Activated CD4-positive, alpha-beta T cell treated with anti-CD3 and anti-CD28 coated beads, Interleukin-2, amount 10 ng/mL, durations not matched to agents 7 days and 5 days (primary cell): ENCODE data around the gene NXNL1. TPM values are rescaled to one million over a fixed set of nuclear protein-coding genes. Genes with fewer than 3 reads are reported as not detected.
"Not testable (repeated sequence)": the region's sequence is repeated elsewhere in the genome, so short reads cannot be mapped to it uniquely, and the experiment has no call there.

Experiments
- CTCF ChIA-PET: fragments of 350-600 bp; sonication (Branson Sonifier 250); formaldehyde crosslinking; loops from one replicate; lab custom pipeline; 2021; ENCODE audit warnings: antibody characterized with exemption; lab: Charles Lee
- POLR2A ChIA-PET: fragments of 350-600 bp; sonication (Branson Sonifier 250); formaldehyde crosslinking; loops from one replicate; lab custom pipeline; 2021; ENCODE audit warnings: antibody characterized with exemption; lab: Charles Lee
- DNase-seq: peaks from one replicate; pipeline ENCODE4 v3.0.0-alpha.2; 2020
- H3K27ac Mint-ChIP-seq: one replicate; pipeline ENCODE4 v1.8.0; 2021; ENCODE audit warnings: mild to moderate bottlenecking, moderate library complexity, mixed read lengths
- H3K27me3 Mint-ChIP-seq: one replicate; pipeline ENCODE4 v1.8.0; 2021; ENCODE audit warnings: mixed read lengths
- H3K36me3 Mint-ChIP-seq: one replicate; pipeline ENCODE4 v1.8.0; 2021; ENCODE audit warnings: low read depth, mixed read lengths
- H3K4me1 Mint-ChIP-seq: one replicate; pipeline ENCODE4 v1.8.0; 2021; ENCODE audit warnings: mixed read lengths
- H3K4me3 Mint-ChIP-seq: one replicate; pipeline ENCODE4 v1.8.0; 2021; ENCODE audit warnings: mild to moderate bottlenecking, moderate library complexity, mixed read lengths
- H3K9me3 Mint-ChIP-seq: one replicate; pipeline ENCODE4 v1.8.0; 2021; ENCODE audit warnings: mixed read lengths
- total RNA-seq, 2 experiments: library from RNA; stranded (reverse); gene quantifications; one replicate each; pipeline ENCODE4 v1.2.3, GENCODE V29; 2021

The NXNL1 gene
- total RNA-seq, 2 experiments from 2014 or later: not detected

GRCh38 chr19:17482877-17483604, 22.3 kb upstream of the NXNL1 start:
- H3K4me3 Mint-ChIP-seq: no peak overlapping the region
- H3K27ac Mint-ChIP-seq: no peak overlapping the region
- no peaks in the 10 kb centered on the region for H3K27me3 Mint-ChIP-seq
- no peaks in the 10 kb centered on the region for H3K4me1 Mint-ChIP-seq
- no peaks in the 10 kb centered on the region for H3K9me3 Mint-ChIP-seq
- ChIA-PET POLR2A (no interaction called here), CTCF (interaction anchor here (3.7 kb wide), 1 partner anchor 13 kb away, joined by 20 read pairs; no protein-coding TSS in a partner anchor)
- no peak for DNase-seq
- H3K36me3 Mint-ChIP-seq: no peaks in the 10 kb centered on the region

GRCh38 chr19:17481986-17482385, 21.3 kb upstream of the NXNL1 start:
- H3K4me1 Mint-ChIP-seq: no peaks in the 10 kb centered on the region
- ChIA-PET POLR2A (no interaction called here), CTCF (interaction anchor here (3.7 kb wide), 1 partner anchor 14 kb away, joined by 20 read pairs; no protein-coding TSS in a partner anchor)
- no peaks in the 10 kb centered on the region for H3K36me3 Mint-ChIP-seq
- H3K27ac Mint-ChIP-seq: no peak overlapping the region
- DNase-seq: no peak
- H3K9me3 Mint-ChIP-seq: no peaks in the 10 kb centered on the region
- H3K27me3 Mint-ChIP-seq: no peaks in the 10 kb centered on the region
- H3K4me3 Mint-ChIP-seq: no peak overlapping the region

GRCh38 chr19:17479325-17479791, 18.6 kb upstream of the NXNL1 start:
- no peak for DNase-seq
- ChIA-PET POLR2A (no interaction called here), CTCF (interaction anchor here (0.7 to 1.9 kb wide), 2 partner anchors 16 to 46 kb away, joined by 3 to 6 read pairs; no protein-coding TSS in a partner anchor)
- H3K36me3 Mint-ChIP-seq: no peaks in the 10 kb centered on the region
- no peaks in the 10 kb centered on the region for H3K4me1 Mint-ChIP-seq
- no peaks in the 10 kb centered on the region for H3K27me3 Mint-ChIP-seq
- no peak overlapping the region for H3K4me3 Mint-ChIP-seq
- no peak overlapping the region for H3K27ac Mint-ChIP-seq
- H3K9me3 Mint-ChIP-seq: no peaks in the 10 kb centered on the region

GRCh38 chr19:17475541-17476115, 14.9 kb upstream of the NXNL1 start:
- Mint-ChIP-seq H3K36me3 (no peaks in the 10 kb centered on the region), H3K27ac (no peak overlapping the region), H3K4me3 (no peak overlapping the region), H3K4me1 (peaks cover 13% of the 10 kb centered on the region), H3K9me3 (no peaks in the 10 kb centered on the region), H3K27me3 (peaks cover 4% of the 10 kb centered on the region)
- POLR2A ChIA-PET: no interaction called here
- DNase-seq: no peak
- CTCF ChIA-PET: interaction anchor here (0.6 to 2.0 kb wide), 3 partner anchors 20 to 144 kb away, joined by 3 to 9 read pairs (median 4); no protein-coding TSS in a partner anchor

- H3K27me3 Mint-ChIP-seq, DNase-seq, H3K27ac Mint-ChIP-seq, POLR2A ChIA-PET, H3K36me3 Mint-ChIP-seq, H3K9me3 Mint-ChIP-seq, H3K4me3 Mint-ChIP-seq: not testable (repeated sequence)
- CTCF ChIA-PET: interaction anchor here (0.6 to 2.0 kb wide), 3 partner anchors 21 to 144 kb away, joined by 3 to 9 read pairs (median 4); no protein-coding TSS in a partner anchor
- H3K4me1 Mint-ChIP-seq: peaks cover 13% of the 10 kb centered on the region
Measured at GRCh38 chr19:17475011-17475540, 14.3 kb upstream of the NXNL1 start.

GRCh38 chr19:17473041-17473440, 12.3 kb upstream of the NXNL1 start:
- no peaks in the 10 kb centered on the region for H3K36me3 Mint-ChIP-seq
- H3K27ac Mint-ChIP-seq: peak overlapping the region; percentile 38
- H3K27me3 Mint-ChIP-seq: peaks cover 6% of the 10 kb centered on the region
- peak; percentile 30 for DNase-seq
- POLR2A ChIA-PET: no interaction called here
- H3K4me1 Mint-ChIP-seq: peaks cover 26% of the 10 kb centered on the region
- CTCF ChIA-PET: interaction anchor here (1.7 kb wide), 1 partner anchor 23 kb away, joined by 8 read pairs; no protein-coding TSS in a partner anchor
- H3K9me3 Mint-ChIP-seq: no peaks in the 10 kb centered on the region
- H3K4me3 Mint-ChIP-seq: no peak overlapping the region

- Mint-ChIP-seq H3K9me3 (no peaks in the 10 kb centered on the region), H3K27me3 (peaks cover 8% of the 10 kb centered on the region), H3K4me3 (peak overlapping the region; percentile 87), H3K4me1 (peaks cover 28% of the 10 kb centered on the region), H3K36me3 (no peaks in the 10 kb centered on the region), H3K27ac (no peak overlapping the region)
- DNase-seq: no peak
- ChIA-PET POLR2A (interaction anchor here (0.6 kb wide), 1 partner anchor 379 kb away, joined by 3 read pairs; no protein-coding TSS in a partner anchor), CTCF (interaction anchor here (0.8 to 1.7 kb wide), 5 partner anchors 24 to 86 kb away, joined by 3 to 8 read pairs (median 4); partner anchors contain the start of gene PGLS)
Measured at GRCh38 chr19:17471410-17472125, 10.8 kb upstream of the NXNL1 start.

- Mint-ChIP-seq H3K27ac (peak within 1 kb of the TSS; percentile 91), H3K4me1 (peaks cover 32% of the 10 kb centered on the region), H3K4me3 (peak within 1 kb of the TSS; percentile 87), H3K9me3 (no peaks in the 10 kb centered on the region), H3K36me3 (no peaks in the 10 kb centered on the region), H3K27me3 (peaks cover 8% of the 10 kb centered on the region)
- CTCF ChIA-PET: interaction anchor here (1.4 kb wide), 1 partner anchor 41 kb away, joined by 3 read pairs; the partner anchor contains the start of gene PGLS
- DNase-seq: peak; percentile 88
- POLR2A ChIA-PET: interaction anchor here (0.6 kb wide), 2 partner anchors 378 to 446 kb away, joined by 3 to 4 read pairs; partner anchors contain the start of gene JAK3
Measured at GRCh38 chr19:17470068-17470841, 9.5 kb upstream of the NXNL1 start, which contains the start of gene SLC27A1. Gene SLC27A1, plus strand, starts transcription at chr19:17470524. Its CDS starts 17 bp downstream, at chr19:17470541.

GRCh38 chr19:17469481-17470067, 8.8 kb upstream of the NXNL1 start:
- no peaks in the 10 kb centered on the region for H3K9me3 Mint-ChIP-seq
- peak overlapping the region; percentile 87 for H3K4me3 Mint-ChIP-seq
- peaks cover 32% of the 10 kb centered on the region for H3K4me1 Mint-ChIP-seq
- peaks cover 8% of the 10 kb centered on the region for H3K27me3 Mint-ChIP-seq
- ChIA-PET CTCF (interaction anchor here (1.2 kb wide), 1 partner anchor 15 kb away, joined by 3 read pairs; no protein-coding TSS in a partner anchor), POLR2A (interaction anchor here (0.6 kb wide), 1 partner anchor 447 kb away, joined by 4 read pairs; no protein-coding TSS in a partner anchor)
- H3K27ac Mint-ChIP-seq: peak overlapping the region; percentile 91
- H3K36me3 Mint-ChIP-seq: no peaks in the 10 kb centered on the region
- DNase-seq: peak; percentile 94

GRCh38 chr19:17469092-17469480, 8.4 kb upstream of the NXNL1 start:
- peaks cover 9% of the 10 kb centered on the region for H3K27me3 Mint-ChIP-seq
- CTCF ChIA-PET: interaction anchor here (1.2 kb wide), 1 partner anchor 14 kb away, joined by 3 read pairs; no protein-coding TSS in a partner anchor
- peak overlapping the region; percentile 91 for H3K27ac Mint-ChIP-seq

More at GRCh38 chr19:17469092-17469480, 8.4 kb upstream of the NXNL1 start:
- Mint-ChIP-seq H3K9me3 (no peaks in the 10 kb centered on the region), H3K4me3 (peak overlapping the region; percentile 87), H3K36me3 (no peaks in the 10 kb centered on the region), H3K4me1 (peaks cover 32% of the 10 kb centered on the region)
- POLR2A ChIA-PET: no interaction called here
- no peak for DNase-seq
